Naive thymus-derived CD8-positive, alpha-beta T cell (primary cell): Measurements from ENCODE around the gene MYZAP. TPM values are rescaled to one million over a fixed set of nuclear protein-coding genes. Genes with fewer than 3 reads are reported as not detected.

Experiments
- ATAC-seq, 2 donors: fragments of 150-1000 bp; cut with Tn5 transposase in 1 of 2; sonication (Bioruptor Pico), chemical (Tn5 transposase) in 1 of 2; 1 replicate in 1 of 2; 2 replicates in 1 of 2; pipeline ENCODE4 v1.10.0; 2021; ENCODE audit warnings: mild to moderate bottlenecking in 2 of 2, moderate library complexity in 2 of 2
- POLR2A ChIA-PET: fragments of 350-600 bp; sonication (Branson Sonifier 250); formaldehyde crosslinking; loops from one replicate; lab custom pipeline; 2021; ENCODE audit warnings: antibody characterized with exemption; lab: Charles Lee
- DNase-seq, 10 donors: peaks; one replicate each; pipeline versions ENCODE4 v3.0.0 to v3.0.0-alpha.2; 2020 to 2022
- H3K27ac Mint-ChIP-seq, 10 donors: one replicate each; pipeline ENCODE4 v1.8.0; 2020 to 2022; ENCODE audit warnings: mild to moderate bottlenecking in 10 of 10, mixed read lengths in 10 of 10, moderate library complexity in 4 of 10, inconsistent platforms in 1 of 10
- H3K27me3 Mint-ChIP-seq, 5 donors: one replicate each; pipeline ENCODE4 v1.8.0; 2021 to 2022; ENCODE audit warnings: mixed read lengths in 5 of 5
- H3K36me3 Mint-ChIP-seq, 3 donors: one replicate each; pipeline ENCODE4 v1.8.0; 2020 to 2022; ENCODE audit warnings: mixed read lengths in 3 of 3, mild to moderate bottlenecking in 2 of 3, inconsistent platforms in 1 of 3
- H3K4me1 Mint-ChIP-seq, 4 donors: one replicate each; pipeline ENCODE4 v1.8.0; 2021 to 2022; ENCODE audit warnings: mixed read lengths in 4 of 4
- H3K4me3 Mint-ChIP-seq, 10 donors: one replicate each; pipeline ENCODE4 v1.8.0; 2020 to 2022; ENCODE audit warnings: mild to moderate bottlenecking in 10 of 10, mixed read lengths in 10 of 10, moderate library complexity in 6 of 10, inconsistent platforms in 1 of 10
- H3K9me3 Mint-ChIP-seq, 9 donors: one replicate each; pipeline ENCODE4 v1.8.0; 2020 to 2022; ENCODE audit warnings: mixed read lengths in 9 of 9, mild to moderate bottlenecking in 3 of 9, inconsistent platforms in 1 of 9, moderate library complexity in 1 of 9
- polyA plus RNA-seq, 3 donors: library from polyadenylated mRNA; unstranded; fragments of 300-500 nt; fragmentation: Illumina TruSeq; gene quantifications; one replicate each; pipeline ENCODE4 v1.2.3, GENCODE V29; 2021
- total RNA-seq, 8 experiments: library from RNA in 2 of 8; stranded (reverse) in 2 of 8; gene quantifications; one replicate each; pipeline ENCODE4 v1.2.3 and lab custom pipeline; 2021 to 2026

MYZAP gene
- total and polyA plus RNA-seq, 5 experiments from 2014 or later: 0.20 to 0.26 TPM; not detected in 3

GRCh38 chr15:57704441-57704840, 112.7 kb downstream of the MYZAP start:
- Mint-ChIP-seq H3K9me3 (no peaks in the 10 kb centered on the region), H3K4me3 (peak overlapping the region in 7 of 10 donors; percentile 27 to 78 (median 48)), H3K27ac (peak overlapping the region; percentile 40 to 93 (median 85)), H3K36me3 (peaks cover 0 to 6% (median 2%) of the 10 kb centered on the region in 3 donors), H3K4me1 (peaks cover 18 to 62% (median 60%) of the 10 kb centered on the region in 4 donors), H3K27me3 (peaks cover 0 to 20% (median 4%) of the 10 kb centered on the region in 5 donors)
- ATAC-seq (no peak), DNase-seq (no peak)
- POLR2A ChIA-PET: no interaction called here

DNA sequence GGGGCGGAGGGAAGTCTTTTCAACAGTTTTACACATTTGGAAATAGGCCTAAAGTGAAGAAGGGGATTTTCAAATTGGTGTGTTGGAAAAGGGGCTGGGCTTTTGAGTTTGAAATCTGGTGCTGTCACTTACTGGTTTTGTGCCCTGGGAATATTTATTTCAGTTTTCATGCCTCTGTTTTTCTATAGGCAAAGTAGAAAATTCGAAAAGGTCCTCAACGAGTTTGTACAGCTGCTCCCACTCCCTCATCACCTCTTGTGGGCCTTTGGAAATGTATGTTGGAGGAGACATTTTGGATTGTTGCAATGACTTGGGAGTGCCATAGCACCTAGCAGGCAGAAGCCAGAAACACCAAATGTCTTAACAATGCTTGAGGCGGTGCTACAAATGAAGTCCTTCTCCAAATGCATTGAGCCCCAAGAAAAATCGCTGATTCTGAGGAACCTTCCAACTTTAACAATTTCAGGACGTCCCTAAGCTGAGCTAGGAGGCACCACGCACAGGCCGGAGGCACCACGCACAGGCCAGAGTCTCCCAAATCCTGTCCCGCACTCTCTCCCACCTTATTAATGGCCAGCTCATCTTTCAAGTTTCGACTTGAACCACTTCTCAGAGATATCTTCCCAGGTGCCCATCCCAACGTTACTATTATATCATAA, 114.2 kb downstream of the MYZAP start:
- Mint-ChIP-seq H3K4me3 (peak overlapping the region; percentile 85 to 95 (median 90)), H3K27me3 (peaks cover 0 to 11% (median 0%) of the 10 kb centered on the region in 5 donors), H3K4me1 (peaks cover 25 to 75% (median 74%) of the 10 kb centered on the region in 4 donors), H3K9me3 (no peaks in the 10 kb centered on the region), H3K36me3 (peaks cover 2 to 19% (median 3%) of the 10 kb centered on the region in 3 donors), H3K27ac (peak overlapping the region; percentile 90 to 99 (median 98))
- POLR2A ChIA-PET: interaction anchor here (0.5 to 1.6 kb wide), 5 partner anchors 9 to 949 kb away, joined by 3 to 6 read pairs (median 3); no protein-coding TSS in a partner anchor
- ATAC-seq (peak in 1 of 2 donors; percentile 9), DNase-seq (no peak)

GRCh38 chr15:57706405-57707209, 114.9 kb downstream of the MYZAP start, which contains the start of gene POLR2M:
TSS of gene POLR2M (plus strand) at chr15:57706714. CDS start at chr15:57706843, 129 bp downstream.
- Mint-ChIP-seq H3K27me3 (peaks cover 0 to 7% (median 0%) of the 10 kb centered on the region in 5 donors), H3K36me3 (peaks cover 3 to 27% (median 9%) of the 10 kb centered on the region in 3 donors), H3K27ac (peak within 1 kb of the TSS; percentile 90 to 99 (median 98)), H3K4me3 (peak within 1 kb of the TSS; percentile 85 to 95 (median 90)), H3K9me3 (no peaks in the 10 kb centered on the region), H3K4me1 (peaks cover 32 to 82% (median 80%) of the 10 kb centered on the region in 4 donors)
- DNase-seq: peak; percentile 69 to 96 (median 92)
- POLR2A ChIA-PET: interaction anchor here (0.6 to 1.6 kb wide), 6 partner anchors 9 to 949 kb away, joined by 3 to 6 read pairs (median 4); no protein-coding TSS in a partner anchor
- ATAC-seq: peak; percentile 88 to 89

DNA sequence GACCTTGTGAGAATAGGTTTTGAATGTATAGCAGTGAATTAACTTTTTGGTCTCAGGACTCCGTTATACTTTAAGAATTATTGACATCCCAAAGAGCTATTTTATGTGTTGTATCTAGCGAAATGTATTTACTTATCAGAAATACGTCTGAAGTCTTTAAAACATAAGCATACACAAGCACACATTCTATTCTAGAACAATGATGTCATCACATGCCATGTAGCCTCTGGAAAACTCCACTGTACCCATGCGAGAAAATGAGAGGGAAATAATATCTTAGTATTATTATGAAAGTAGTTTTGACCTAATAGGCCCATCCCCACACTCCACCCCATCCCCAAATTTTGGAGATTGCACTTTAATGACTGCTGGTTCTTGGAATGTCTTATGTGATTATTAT, 116.3 kb downstream of the MYZAP start:
- DNase-seq (no peak), ATAC-seq (no peak)
- POLR2A ChIA-PET: no interaction called here
- peak overlapping the region; percentile 85 to 95 (median 90) for H3K4me3 Mint-ChIP-seq
- peaks cover 36 to 89% (median 78%) of the 10 kb centered on the region in 4 donors for H3K4me1 Mint-ChIP-seq
- H3K27ac Mint-ChIP-seq: peak overlapping the region; percentile 49 to 99 (median 96)
- peaks cover 10 to 41% (median 11%) of the 10 kb centered on the region in 3 donors for H3K36me3 Mint-ChIP-seq
- no peaks in the 10 kb centered on the region for H3K27me3 Mint-ChIP-seq
- no peaks in the 10 kb centered on the region for H3K9me3 Mint-ChIP-seq

DNA sequence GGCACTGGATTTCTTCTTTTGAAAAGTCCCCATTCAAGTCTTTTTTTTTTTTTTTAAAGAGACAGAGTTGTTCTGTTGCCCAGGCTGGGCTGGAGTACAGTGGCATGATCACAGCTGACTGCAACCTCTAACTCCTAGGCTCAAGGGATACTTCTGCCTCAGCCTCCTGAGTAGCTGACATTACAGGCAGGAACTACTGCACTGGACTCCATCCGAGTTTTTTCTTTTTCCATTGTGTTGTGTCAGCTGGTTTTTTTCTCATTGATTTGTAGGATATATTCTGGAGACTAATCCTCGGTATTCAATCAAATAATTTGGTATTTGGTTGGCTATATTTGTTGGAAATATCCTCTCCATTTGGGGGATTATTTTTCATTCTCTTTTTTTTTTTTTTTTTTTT, 126.6 kb downstream of the MYZAP start:
- POLR2A ChIA-PET: no interaction called here

GRCh38 chr15:57720867-57721266, 129.2 kb downstream of the MYZAP start:
- peaks cover 0 to 5% (median under 1%) of the 10 kb centered on the region in 4 donors for H3K4me1 Mint-ChIP-seq
- H3K27ac Mint-ChIP-seq: no peak overlapping the region

More for the DNA sequence above, 126.6 kb downstream of the MYZAP start:
- H3K27me3 Mint-ChIP-seq: no peaks in the 10 kb centered on the region
- peaks cover 13 to 69% (median 40%) of the 10 kb centered on the region in 3 donors for H3K36me3 Mint-ChIP-seq
- H3K27ac Mint-ChIP-seq: no peak overlapping the region
- no peak overlapping the region for H3K4me3 Mint-ChIP-seq
- DNase-seq (no peak), ATAC-seq (no peak)
- peaks cover 0 to 4% (median 0%) of the 10 kb centered on the region in 9 donors for H3K9me3 Mint-ChIP-seq
- H3K4me1 Mint-ChIP-seq: peaks cover 5 to 16% (median 11%) of the 10 kb centered on the region in 4 donors

GRCh38 chr15:57726411-57726810, 134.7 kb downstream of the MYZAP start:
- Mint-ChIP-seq H3K27me3 (no peaks in the 10 kb centered on the region), H3K27ac (no peak overlapping the region), H3K4me3 (no peak overlapping the region), H3K9me3 (peaks cover 0 to 6% (median 0%) of the 10 kb centered on the region in 9 donors), H3K4me1 (peaks cover 0 to 4% (median 0%) of the 10 kb centered on the region in 4 donors), H3K36me3 (peaks cover 11 to 22% (median 19%) of the 10 kb centered on the region in 3 donors)
- POLR2A ChIA-PET: no interaction called here
- ATAC-seq: no peak
- no peak for DNase-seq

More at GRCh38 chr15:57720867-57721266, 129.2 kb downstream of the MYZAP start:
- Mint-ChIP-seq H3K36me3 (peaks cover 19 to 60% (median 34%) of the 10 kb centered on the region in 3 donors), H3K4me3 (no peak overlapping the region), H3K9me3 (peaks cover 0 to 6% (median 0%) of the 10 kb centered on the region in 9 donors), H3K27me3 (no peaks in the 10 kb centered on the region)
- POLR2A ChIA-PET: no interaction called here
- no peak for ATAC-seq
- no peak for DNase-seq

GRCh38 chr15:57727031-57727430, 135.3 kb downstream of the MYZAP start:
- peaks cover 0 to 6% (median 0%) of the 10 kb centered on the region in 4 donors for H3K4me1 Mint-ChIP-seq

GRCh38 chr15:57728436-57728835, 136.7 kb downstream of the MYZAP start:
- Mint-ChIP-seq H3K4me1 (peaks cover 0 to 5% (median 2%) of the 10 kb centered on the region in 4 donors), H3K4me3 (no peak overlapping the region), H3K27ac (no peak overlapping the region), H3K36me3 (peaks cover 6 to 20% (median 19%) of the 10 kb centered on the region in 3 donors), H3K9me3 (peaks cover 0 to 6% (median 0%) of the 10 kb centered on the region in 9 donors), H3K27me3 (no peaks in the 10 kb centered on the region)
- POLR2A ChIA-PET: no interaction called here
- ATAC-seq (no peak), DNase-seq (no peak)

More at GRCh38 chr15:57727031-57727430, 135.3 kb downstream of the MYZAP start:
- Mint-ChIP-seq H3K4me3 (no peak overlapping the region), H3K9me3 (peaks cover 0 to 6% (median 0%) of the 10 kb centered on the region in 9 donors), H3K27ac (no peak overlapping the region), H3K36me3 (peaks cover 11 to 20% (median 19%) of the 10 kb centered on the region in 3 donors), H3K27me3 (no peaks in the 10 kb centered on the region)
- ATAC-seq (no peak), DNase-seq (no peak)
- POLR2A ChIA-PET: no interaction called here

GRCh38 chr15:57730876-57731275, 139.2 kb downstream of the MYZAP start:
- Mint-ChIP-seq H3K27me3 (no peaks in the 10 kb centered on the region), H3K4me3 (no peak overlapping the region), H3K27ac (no peak overlapping the region), H3K36me3 (peaks cover 0 to 8% (median 8%) of the 10 kb centered on the region in 3 donors), H3K4me1 (peaks cover 0 to 5% (median 2%) of the 10 kb centered on the region in 4 donors), H3K9me3 (no peaks in the 10 kb centered on the region)
- DNase-seq: no peak
- ATAC-seq: no peak
- POLR2A ChIA-PET: no interaction called here

DNA sequence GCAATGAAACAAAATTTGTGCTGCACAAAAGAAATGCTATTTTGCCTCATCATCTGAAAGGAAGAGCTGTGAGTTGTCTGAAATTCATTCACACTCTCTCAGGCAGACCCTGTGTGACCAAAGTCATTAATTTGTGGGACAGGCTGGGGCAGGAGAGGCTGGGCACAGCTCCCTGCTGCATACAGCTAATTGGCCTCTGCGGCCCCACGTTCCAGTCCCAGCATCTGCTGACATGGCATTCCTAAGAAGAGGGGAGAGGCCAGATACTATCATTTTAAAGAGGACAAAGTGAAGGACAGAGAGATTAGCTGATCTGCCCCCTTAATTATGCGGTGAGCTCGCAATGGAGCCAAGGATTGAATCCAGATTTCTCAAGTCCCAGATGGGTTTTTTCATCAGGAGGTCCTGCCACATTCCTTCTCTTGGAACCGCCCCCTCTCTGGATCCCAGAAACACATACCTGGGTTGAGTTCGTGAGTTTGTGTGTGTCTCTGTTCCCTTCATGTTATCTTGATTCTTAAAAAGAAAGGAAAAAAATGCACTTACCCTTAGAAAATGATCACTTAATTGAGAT, 139.9 kb downstream of the MYZAP start:
- peaks cover 0 to 5% (median 2%) of the 10 kb centered on the region in 4 donors for H3K4me1 Mint-ChIP-seq
- POLR2A ChIA-PET: interaction anchor here (0.9 kb wide), 1 partner anchor 25 kb away, joined by 3 read pairs; the partner anchor contains the start of gene POLR2M
- no peaks in the 10 kb centered on the region for H3K9me3 Mint-ChIP-seq

More for the DNA sequence above, 139.9 kb downstream of the MYZAP start:
- ATAC-seq (no peak), DNase-seq (no peak)
- peaks cover under 1 to 5% (median 4%) of the 10 kb centered on the region in 3 donors for H3K36me3 Mint-ChIP-seq
- H3K27ac Mint-ChIP-seq: no peak overlapping the region
- no peak overlapping the region for H3K4me3 Mint-ChIP-seq
- H3K27me3 Mint-ChIP-seq: no peaks in the 10 kb centered on the region
